BJ (cell line): Measurements from ENCODE around the gene YARS1. TPM values are rescaled to one million over a fixed set of nuclear protein-coding genes. Genes with fewer than 3 reads are reported as not detected.

ENCODE experiments used
- CTCF ChIA-PET: fragments of 350-600 bp; formaldehyde crosslinking; extraction: SDS; loops from one replicate; lab custom pipeline; 2021; ENCODE audit warnings: antibody characterized with exemption, inconsistent platforms; lab: Yijun Ruan, JAX
- POLR2A ChIA-PET: fragments of 300-600 bp; sonication (Branson Sonifier 250); formaldehyde crosslinking; extraction: SDS; loops from one replicate; lab custom pipeline; 2021; ENCODE audit warnings: antibody characterized with exemption; lab: Charles Lee
- DNase-seq: peaks from one replicate; pipeline ENCODE4 v3.0.0-alpha.2; 2011; ENCODE audit warnings: low read depth
- H3K27me3 ChIP-seq: 2 replicates; pipeline ENCODE4 v1.6.0; 2011; ENCODE audit warnings: low read length; ENCODE audit not compliant: control insufficient read depth, insufficient read depth
- H3K36me3 ChIP-seq: 2 replicates; pipeline ENCODE4 v1.5.1; 2011; ENCODE audit warnings: low read length; ENCODE audit not compliant: control insufficient read depth, insufficient read depth
- H3K4me3 ChIP-seq: 2 replicates; pipeline ENCODE4 v1.5.1; 2011; ENCODE audit warnings: low read depth, mild to moderate bottlenecking, control low read depth, low read length
- CTCF ChIP-seq: IDR thresholded peaks from 2 replicates; pipeline ENCODE4 v1.5.1; 2011; ENCODE audit warnings: low read depth, mild to moderate bottlenecking, control low read depth, inconsistent platforms, low read length, moderate library complexity; ENCODE audit not compliant: insufficient read depth
- polyA plus RNA-seq: library from polyadenylated mRNA; depleted of rRNA; stranded (reverse); fragments of >200 nt; gene quantifications from 2 replicates; pipeline ENCODE4 v1.2.3, GENCODE V29; 2011

YARS1 gene
- polyA plus RNA-seq, 1 experiment: 75.3 TPM

GRCh38 chr1:32766328-32766972 lies 50.7 kb downstream of the YARS1 start:
- POLR2A ChIA-PET: no interaction called here

GRCh38 chr1:32765570-32766327 lies 51.4 kb downstream of the YARS1 start:
- H3K27me3 ChIP-seq: no peaks in the 10 kb centered on the region
- H3K4me3 ChIP-seq: no peak overlapping the region
- peaks cover 7% of the 10 kb centered on the region; the same call in 1 of the 2 replicates for H3K36me3 ChIP-seq
- no peak for TF ChIP-seq CTCF
- POLR2A ChIA-PET: no interaction called here
- CTCF ChIA-PET: interaction anchor here (0.5 to 5.5 kb wide), 3 partner anchors 7 to 62 kb away, joined by 3 to 36 read pairs (median 3); no protein-coding TSS in a partner anchor
- DNase-seq: no peak

More at GRCh38 chr1:32766328-32766972, 50.7 kb downstream of the YARS1 start:
- H3K27me3 ChIP-seq: no peaks in the 10 kb centered on the region
- no peak for TF ChIP-seq CTCF
- no peak for DNase-seq
- CTCF ChIA-PET: interaction anchor here (1.7 kb wide), 1 partner anchor 13 kb away, joined by 3 read pairs; no protein-coding TSS in a partner anchor
- no peak overlapping the region for H3K4me3 ChIP-seq
- peaks cover 7% of the 10 kb centered on the region; the same call in 1 of the 2 replicates for H3K36me3 ChIP-seq

GRCh38 chr1:32764826-32765569 lies 52.2 kb downstream of the YARS1 start:
- ChIA-PET CTCF (interaction anchor here (0.5 to 5.5 kb wide), 5 partner anchors 8 to 62 kb away, joined by 3 to 36 read pairs (median 3); no protein-coding TSS in a partner anchor), POLR2A (no interaction called here)
- no peaks in the 10 kb centered on the region for H3K27me3 ChIP-seq
- no peak for DNase-seq
- H3K4me3 ChIP-seq: no peak overlapping the region
- TF ChIP-seq CTCF: no peak
- peaks cover 2% of the 10 kb centered on the region; the same call in 1 of the 2 replicates for H3K36me3 ChIP-seq

GRCh38 chr1:32763221-32763620 lies 53.9 kb downstream of the YARS1 start:
- Histone ChIP-seq H3K4me3 (no peak overlapping the region), H3K36me3 (no peaks in the 10 kb centered on the region), H3K27me3 (no peaks in the 10 kb centered on the region)
- ChIA-PET POLR2A (no interaction called here), CTCF (interaction anchor here (1.5 to 5.5 kb wide), 3 partner anchors 10 to 51 kb away, joined by 4 to 36 read pairs (median 5); no protein-coding TSS in a partner anchor)
- TF ChIP-seq CTCF: no peak
- DNase-seq: no peak
